Measurements from ENCODE around the gene SPOCK1.

The SPOCK1 gene

GRCh38 chr5:137146402-137146890, 352.7 kb downstream of the SPOCK1 start:
- DNase-seq (ENCODE audit: low read depth), result no peak

GRCh38 chr5:137145721-137146120, 353.4 kb downstream of the SPOCK1 start:
- no peak for DNase-seq (ENCODE audit: low read depth)

DNA sequence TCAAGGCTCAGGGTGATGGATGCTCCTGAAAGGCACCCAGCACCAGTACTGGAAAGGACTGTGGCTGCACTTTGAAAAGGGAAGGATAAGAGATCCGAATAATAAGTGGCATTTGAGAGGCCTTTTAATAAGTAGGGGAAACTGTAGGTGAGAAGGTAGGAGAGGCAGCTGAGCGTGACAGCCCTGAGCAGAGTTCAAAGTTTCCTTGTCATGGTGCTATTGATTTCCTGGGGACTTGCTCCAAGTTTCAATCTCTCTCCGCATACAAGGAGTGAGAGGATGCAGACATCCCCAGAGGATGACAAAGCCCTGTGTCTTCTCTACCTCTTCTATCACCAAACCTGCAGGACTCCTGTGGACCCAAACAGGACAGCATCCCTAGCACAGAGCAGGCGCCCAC, 354.5 kb downstream of the SPOCK1 start:
- DNase-seq (ENCODE audit: low read depth), result no peak

DNA sequence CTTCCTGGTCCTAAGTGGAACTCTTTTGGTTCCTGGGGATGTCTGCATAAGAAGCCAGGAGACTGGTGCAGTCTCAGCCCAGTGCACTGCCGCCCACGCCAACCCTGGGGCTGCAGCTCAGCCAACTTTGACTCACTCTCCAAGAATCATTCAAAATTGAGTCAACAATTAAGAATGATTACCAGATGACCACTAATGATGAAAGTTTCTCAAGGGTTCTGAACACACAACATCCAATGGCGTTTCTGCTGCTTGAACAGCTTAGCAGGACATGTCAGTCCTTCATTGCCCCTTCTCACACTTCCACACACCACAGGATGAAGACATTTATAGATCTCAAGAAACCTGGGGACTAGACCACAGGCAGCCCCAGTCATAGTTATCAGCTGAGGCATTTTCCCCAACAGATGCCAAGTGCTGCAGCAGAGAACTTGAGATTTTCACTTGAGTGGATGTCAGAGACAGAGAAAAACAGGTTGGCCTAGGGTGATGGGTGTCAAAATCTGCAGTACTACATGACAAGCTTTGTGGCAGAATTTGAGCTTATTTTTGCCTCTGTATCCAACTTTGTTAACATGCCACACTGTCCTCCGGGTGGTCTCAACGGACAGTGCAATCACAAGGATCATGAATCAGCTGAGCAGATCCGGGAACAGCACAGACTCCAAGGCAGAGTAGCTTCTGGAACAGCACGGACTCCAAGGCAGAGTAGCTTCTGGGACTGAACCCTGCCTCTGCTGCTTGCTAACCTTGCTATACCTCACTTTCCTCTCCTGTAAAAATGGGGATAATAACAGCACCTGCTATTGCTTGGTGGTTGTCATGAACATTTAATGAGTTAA, 356.1 kb downstream of the SPOCK1 start:
- DNase-seq (ENCODE audit: low read depth), result no peak

DNA sequence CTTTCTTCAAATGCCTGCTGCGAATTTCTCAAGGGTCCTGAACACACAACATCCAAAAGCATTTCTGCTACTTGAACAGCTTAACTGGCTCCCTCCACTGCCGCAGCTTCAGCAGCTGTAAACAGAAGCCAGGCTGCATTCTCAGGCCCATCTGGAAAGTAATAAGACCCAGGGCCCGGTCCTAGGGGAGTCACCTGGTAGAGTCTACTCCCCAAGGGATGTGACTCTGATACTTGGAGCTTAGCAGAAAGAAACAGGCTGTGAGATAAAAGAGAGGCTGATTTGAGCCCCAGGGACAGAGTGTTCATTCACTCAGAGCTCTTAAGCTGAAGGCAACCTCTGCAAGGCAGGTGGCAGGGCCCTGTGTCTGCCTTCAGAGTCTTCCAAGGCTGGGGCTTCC, 356.8 kb downstream of the SPOCK1 start:
- DNase-seq (ENCODE audit: low read depth), result no peak

DNA sequence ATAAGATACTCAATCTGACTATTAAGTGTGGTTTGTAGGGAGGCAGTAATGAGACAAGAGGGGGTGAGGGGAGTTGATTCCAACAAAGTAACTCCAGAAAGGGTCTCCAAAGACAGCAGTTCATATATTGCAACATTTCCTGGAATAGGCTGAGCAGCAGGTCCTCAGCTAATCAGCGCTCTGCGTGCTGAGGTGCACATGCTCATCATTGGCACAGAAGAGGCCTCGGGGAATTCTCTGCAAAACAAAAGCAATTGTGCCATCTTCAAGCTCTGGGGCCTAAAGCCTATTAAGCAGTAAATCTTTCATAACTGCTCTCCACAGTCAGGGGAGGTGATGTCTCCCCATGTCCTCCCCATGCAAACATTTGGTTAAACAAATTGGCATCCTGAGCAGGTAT, 357.3 kb downstream of the SPOCK1 start:
- DNase-seq (ENCODE audit: low read depth), result no peak

- DNase-seq (ENCODE audit: low read depth), result no peak
Measured at GRCh38 chr5:137136991-137137632, 362.0 kb downstream of the SPOCK1 start.

- DNase-seq (ENCODE audit: low read depth), result no peak
Measured at GRCh38 chr5:137134920-137135532, 364.1 kb downstream of the SPOCK1 start.

DNA sequence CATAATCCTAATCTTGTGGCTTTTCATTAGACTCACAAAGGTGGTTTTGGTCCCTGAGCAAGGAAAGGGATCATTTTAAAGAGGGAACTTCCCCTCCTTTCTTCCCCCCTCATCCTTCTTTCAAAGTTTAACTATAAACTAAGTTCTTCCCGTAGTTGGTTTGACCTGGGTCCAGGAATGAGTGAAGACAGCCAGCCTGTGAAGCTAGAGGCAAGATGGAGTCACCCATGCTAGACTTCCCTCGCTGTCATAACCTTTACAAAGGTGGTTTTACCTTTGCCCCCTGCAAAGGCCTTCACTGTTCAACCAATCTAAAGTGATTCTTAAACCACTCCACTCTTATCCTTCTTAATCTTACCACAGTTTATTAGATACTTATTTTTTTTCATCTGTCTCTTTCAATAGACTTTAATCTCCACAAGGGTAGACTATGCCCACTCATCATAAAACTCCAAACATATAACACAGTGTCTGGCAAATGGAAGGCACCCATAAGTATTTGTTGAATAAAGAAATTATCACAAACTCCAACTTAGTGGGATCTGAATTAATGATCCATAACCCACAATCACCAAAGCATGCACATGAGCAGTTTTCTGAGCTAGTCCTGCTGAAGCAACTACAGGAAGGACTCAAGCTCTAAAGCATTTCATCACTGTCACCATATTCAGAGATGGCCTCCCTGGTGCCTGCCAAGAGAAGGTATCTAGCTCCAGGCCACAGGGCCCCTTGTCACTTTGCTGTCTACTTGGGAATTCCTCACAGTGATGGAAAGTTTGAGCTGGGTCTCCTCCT, 369.0 kb downstream of the SPOCK1 start:
- no peak for DNase-seq (ENCODE audit: low read depth)

DNA sequence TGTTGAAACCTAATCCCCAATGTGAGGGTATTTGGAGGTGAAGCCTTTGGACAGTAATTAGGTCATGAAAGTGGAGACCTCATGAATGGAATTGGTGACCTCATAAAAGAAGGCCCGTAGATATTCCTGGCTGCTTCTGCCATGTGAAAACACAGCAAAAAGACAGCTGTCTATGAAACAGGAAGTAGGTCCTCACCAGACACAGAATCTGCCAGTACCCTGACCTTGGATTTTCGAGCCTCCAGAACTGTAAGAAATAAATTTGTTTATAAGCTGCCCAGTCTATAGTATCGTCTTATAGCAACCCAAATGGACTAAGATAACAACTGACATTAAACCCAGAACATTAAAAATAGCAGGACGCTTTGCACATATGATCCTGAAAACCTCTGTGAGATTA, 371.1 kb downstream of the SPOCK1 start:
- DNase-seq (ENCODE audit: low read depth), result no peak

DNA sequence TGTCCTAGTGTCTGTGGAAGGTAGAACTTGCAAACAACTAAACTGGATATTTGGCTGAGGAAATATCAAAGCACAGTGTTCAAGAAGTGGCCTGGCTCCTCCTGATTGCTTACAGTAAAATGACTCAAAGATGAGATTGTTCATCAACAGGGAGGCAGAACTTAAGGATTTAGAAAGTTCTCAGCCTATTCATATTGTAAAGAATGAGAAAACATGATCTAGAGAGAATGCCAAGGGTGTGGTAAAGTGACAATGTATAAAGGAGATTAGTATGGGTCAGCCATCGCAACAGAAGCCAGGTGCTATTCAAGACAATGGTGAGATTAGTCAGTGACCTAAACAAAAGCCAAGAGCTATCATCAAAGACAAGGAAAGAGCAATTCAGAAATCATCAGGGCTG, 372.3 kb downstream of the SPOCK1 start:
- DNase-seq (ENCODE audit: low read depth), result no peak

DNA sequence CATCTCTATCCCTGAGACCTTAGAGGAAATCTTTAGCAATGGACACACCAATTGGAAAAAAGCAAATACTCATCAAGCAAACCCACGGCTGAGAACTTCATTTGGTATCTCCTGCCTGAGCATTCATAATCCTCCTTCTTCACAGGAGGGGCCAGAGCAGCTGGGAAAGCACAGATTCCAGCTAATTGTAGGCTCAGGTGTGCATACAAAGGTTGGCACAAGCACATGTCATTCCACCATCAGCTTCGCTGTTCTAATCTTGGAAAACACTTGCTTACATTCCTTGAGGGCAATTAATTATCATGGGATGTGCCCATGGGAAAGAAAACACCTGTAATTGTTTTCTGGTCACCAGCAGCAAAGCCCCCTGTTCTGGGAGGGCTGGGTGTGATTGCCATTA, 376.6 kb downstream of the SPOCK1 start:
- no peak for DNase-seq (ENCODE audit: low read depth)

DNA sequence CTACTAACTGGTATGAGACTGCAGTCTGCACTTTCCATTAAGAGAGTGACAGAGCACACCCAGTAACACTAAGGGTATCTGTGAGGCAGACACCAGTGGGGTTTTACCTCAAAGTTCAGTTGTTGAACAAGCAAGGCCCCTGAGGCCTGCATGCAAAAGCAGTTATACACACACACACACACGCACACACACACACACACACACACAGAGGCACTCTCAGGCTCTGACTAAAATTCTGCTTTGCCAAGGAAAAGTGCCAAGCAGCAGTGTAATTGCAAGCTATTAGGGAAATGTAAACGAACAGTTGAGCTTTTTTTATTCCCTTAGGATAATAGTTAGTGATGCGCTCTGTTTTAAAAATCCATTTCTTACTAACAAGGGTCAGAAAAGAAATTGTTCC, 377.1 kb downstream of the SPOCK1 start:
- no peak for DNase-seq (ENCODE audit: low read depth)

DNA sequence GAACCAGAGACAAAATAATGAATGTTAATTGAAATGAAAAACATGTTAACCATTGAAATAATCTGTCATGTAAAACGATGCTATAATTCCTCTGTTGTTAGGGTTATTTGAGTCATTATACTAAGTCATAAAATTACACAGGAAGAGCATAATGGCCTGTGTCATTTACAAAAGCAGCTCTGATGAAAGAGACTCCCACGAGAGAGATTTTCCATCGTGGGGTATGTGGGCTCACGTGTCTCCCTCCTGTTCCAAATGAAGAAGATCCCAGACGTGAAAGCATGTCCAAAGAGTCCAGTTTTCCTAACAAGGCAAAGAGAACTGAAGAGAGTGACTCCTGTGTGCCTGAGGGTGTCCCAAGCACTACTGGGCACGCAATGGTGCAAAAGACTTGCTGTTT, 379.8 kb downstream of the SPOCK1 start:
- no peak for DNase-seq (ENCODE audit: low read depth)

DNA sequence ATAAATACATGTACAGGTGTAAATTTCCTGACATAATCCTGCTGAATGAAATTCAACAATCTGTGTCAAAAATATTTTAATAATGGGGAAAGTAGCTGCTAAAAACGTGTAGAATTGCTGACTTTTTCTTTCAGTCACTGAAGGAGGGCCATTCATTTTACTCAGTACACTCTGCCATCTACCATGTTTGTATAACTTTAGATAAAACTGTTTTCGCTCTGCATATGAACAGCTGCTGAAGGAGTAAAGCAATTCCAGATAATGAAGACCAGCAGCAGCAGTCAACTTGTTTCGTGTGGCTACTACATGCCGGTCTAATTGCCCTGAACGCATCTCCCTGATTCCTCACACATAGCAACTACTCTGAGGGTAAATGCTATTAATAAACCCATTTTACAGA, 380.5 kb downstream of the SPOCK1 start:
- DNase-seq (ENCODE audit: low read depth), result no peak

DNA sequence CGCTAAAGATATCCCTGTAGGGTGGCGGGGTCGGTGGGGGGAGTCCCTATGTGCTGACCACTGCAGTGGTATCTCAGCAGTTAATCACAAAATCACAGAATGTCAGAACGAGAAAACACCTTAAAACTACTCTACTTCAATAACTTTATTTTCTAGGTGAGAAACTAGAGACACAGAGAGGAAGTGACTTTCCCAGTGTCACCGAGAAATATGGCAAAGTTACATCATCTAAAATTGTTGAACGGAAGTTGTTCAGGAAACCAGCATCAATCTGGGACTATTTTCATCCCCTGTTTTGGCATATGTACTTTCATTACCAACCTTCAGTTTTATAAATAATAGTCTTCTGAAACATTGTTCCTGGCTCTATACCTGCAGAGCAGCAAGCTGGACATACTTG, 384.0 kb downstream of the SPOCK1 start:
- DNase-seq (ENCODE audit: low read depth), result no peak

GRCh38 chr5:137114529-137114928, 384.6 kb downstream of the SPOCK1 start:
- no peak for DNase-seq (ENCODE audit: low read depth)

DNA sequence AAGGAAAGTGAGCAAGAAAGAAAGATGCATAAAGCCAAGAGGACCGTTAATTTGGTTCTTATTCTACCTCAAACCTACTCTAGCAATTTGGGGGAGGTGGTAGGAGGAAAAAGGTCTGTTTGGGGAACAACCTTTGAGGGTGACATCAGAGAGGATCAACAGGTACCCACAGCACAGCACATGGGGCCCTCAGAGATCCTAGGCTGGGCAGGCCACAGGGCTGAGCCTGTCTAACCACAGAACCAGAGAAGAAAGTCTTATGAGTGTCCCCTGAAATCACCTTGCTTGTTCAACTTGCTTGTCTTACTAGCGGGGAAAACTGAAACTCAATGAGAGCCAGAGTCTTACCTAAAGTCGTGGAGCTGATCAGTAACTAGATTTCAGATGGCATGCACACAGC, 385.2 kb downstream of the SPOCK1 start:
- DNase-seq (ENCODE audit: low read depth), result no peak

- DNase-seq (ENCODE audit: low read depth), result no peak
Measured at GRCh38 chr5:137113161-137113560, 386.0 kb downstream of the SPOCK1 start.

GRCh38 chr5:137105351-137106035, 393.6 kb downstream of the SPOCK1 start:
- DNase-seq (ENCODE audit: low read depth), result no peak

DNA sequence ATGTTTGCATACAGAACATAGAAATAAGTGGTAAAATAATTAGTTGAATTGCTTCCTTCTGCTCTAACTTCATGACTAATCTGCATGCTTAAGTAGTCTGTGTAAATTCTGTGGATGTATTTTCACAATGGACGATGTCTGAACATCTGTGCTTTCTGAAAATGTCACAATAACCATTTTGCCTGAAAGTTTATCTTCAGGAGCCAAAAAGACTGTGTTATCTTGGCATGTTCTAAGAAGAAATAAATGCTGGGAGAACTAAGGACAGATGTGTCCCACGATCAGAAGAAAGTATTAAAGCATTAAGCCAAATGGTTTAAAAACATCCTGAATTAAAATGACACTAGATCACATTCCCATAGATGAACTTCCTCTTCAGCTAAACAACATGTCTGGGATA, 397.6 kb downstream of the SPOCK1 start:
- no peak for DNase-seq (ENCODE audit: low read depth)

DNA sequence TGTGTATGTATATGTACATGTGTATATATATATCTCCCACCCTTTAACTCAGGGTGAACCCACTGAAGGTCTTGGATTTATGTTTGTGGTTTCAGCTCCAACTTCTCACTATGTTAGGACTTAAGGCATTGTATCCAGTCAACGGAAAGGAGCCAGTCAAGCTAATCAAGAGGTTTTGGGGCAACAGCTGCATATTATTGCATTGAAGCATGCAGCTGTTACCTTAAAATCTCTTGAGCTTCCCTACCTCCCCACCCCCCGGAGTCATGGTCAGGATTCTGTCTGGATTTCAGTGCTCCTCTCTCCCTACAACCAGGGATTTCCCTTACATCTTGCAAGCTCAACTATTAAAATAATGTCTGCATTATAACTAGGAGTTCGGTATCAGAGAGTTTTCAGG, 399.5 kb downstream of the SPOCK1 start:
- DNase-seq (ENCODE audit: low read depth), result no peak
